ENCODE results near the gene TUG1.

Gene TUG1

DNA sequence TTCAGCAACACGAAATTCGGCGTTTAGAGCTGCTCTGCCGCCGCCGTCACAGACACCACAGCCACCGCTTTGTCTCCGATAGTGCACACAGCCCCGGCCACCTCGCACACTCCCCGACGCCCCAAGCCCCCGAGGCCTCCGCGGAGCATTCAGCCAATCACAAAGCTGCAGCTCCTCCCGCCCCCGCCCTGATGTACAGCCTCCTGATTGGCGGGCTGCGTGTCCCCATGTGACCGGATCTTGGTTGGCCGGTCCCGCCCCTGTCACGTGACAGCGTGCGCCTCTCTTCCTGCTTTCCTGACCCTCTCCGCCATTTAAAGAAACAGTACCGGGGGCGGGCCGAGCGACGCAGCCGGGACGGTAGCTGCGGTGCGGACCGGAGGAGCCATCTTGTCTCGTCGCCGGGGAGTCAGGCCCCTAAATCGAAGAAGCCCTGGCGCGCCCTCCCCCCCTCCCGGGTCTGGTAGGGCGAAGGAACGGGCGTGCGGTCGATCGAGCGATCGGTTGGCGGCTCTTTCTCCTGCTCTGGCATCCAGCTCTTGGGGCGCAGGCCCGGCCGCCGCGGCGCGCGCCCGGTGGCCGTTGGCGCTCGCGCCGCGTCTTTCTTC, at the start of gene TUG1:
Gene TUG1, plus strand, starts transcription at position 342 of the 608 bp plus-strand sequence.
- peak; percentile 99 for DNase-seq (ENCODE audit: low spot score)

DNA sequence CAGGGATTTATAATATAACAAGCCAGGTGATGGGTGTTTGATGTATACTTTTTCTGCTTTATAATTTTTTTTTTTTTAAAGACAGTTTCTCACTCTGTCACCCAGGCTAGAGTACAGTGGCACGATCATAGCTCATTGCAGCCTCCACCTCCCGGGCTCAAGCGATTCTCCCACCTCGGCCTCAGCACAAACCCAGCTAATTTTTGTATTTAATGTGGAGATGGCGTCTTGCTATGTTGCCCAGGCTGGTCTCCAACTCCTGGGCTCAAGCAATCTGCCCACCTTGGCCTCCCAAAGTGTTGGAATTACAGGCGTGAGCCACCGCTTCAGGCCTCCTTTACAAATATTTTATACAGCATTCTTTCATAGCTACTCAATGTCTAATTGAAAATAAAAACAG, 49.1 kb upstream of the TUG1 start:
- no peak for DNase-seq (ENCODE audit: low spot score)

DNA sequence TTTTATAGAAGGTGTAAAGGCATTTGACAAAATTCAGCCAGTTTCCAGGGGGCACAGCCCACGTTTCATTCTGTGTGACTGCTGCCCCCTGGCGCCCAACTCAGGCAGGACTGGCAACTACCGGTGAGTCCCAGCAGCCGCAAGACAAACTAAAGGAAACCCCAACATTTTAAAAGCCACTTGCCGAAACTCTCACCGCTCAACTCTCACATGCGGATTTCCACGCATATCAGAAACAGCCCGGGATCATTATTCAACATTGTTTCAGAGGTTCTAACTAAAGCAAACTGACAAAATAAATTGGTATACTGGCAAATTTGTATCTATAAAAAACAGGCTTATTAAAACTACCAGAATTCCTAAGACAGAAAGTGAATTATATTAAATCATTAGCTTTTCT, 48.7 kb upstream of the TUG1 start:
- DNase-seq (ENCODE audit: low spot score): peak; percentile 71

DNA sequence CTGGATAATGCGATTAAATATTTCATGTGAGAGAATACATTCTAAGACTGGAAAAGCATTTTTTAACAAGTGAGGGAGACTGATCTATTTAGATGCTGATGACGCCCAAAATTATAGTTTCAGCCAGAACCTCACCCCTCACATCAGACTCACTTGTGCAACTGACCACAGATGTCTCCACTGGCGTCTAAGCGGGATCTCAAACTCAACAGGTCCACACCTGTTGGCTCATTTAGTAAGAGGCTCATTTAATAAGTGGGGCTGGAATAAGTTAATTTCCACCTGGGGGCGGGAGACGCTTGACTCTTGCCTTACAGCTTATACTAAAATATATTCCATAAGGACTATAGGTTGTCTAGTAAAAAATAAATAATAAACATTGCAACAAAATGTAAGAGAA, 48.0 kb upstream of the TUG1 start:
- DNase-seq (ENCODE audit: low spot score): no peak

DNA sequence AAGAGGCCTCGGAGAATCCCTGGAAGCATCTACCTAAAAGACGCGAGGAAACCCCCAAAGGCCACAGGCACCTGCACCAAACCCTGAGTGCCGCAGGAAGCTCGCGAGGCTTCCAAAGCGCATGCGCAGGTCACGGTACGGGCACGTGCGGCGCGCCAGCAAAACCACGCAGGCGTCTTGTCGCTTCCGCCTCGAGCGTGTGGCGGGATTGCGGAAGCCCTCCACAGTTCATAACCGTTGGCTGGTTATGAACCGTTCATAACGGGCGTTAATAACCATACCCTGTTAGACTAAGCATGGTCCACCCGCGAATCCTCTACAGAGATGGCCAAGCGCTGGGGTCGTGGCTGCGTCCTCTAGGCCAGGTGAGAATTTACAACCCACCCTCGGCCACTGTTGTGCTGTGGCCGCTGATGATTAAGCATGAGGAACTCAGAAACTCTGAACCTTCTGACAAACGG, 46.9 kb upstream of the TUG1 start:
- peak; percentile 55 for DNase-seq (ENCODE audit: low spot score)

DNA sequence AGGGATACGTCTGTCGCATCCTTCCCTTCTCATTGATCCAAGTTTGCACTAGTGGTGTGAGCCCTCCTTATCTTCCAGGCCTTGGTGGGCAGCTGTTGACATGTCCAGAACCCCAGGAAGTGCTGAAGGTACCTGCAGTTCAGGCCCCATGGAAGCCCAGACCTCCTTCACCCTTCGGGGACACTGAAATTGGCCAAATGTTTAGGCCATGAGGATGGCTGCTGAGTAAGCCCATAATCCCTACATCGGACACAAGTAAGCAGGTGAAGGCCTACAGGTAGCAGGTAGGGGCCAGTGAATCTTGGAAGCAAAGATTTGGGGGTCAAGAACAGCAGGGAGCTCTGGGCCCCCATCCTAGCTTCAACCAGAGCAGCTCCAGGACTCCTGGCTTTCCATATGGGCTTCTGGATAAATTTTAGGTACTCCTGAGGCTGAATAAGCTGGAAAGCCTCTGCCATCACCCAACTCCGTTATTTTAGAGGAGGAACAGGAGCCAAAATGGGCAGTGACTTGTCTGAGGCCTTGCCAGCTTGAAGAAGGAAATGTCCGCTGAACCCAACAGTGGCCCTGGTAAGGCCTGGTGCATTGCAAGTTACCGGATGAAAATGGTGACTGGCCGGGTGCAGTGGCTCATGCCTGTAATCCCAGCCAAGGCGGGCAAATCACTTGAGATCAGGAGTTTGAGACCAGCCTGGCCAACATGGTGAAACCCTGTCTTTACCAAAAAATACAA, 45.7 kb upstream of the TUG1 start:
- no peak for DNase-seq (ENCODE audit: low spot score)

DNA sequence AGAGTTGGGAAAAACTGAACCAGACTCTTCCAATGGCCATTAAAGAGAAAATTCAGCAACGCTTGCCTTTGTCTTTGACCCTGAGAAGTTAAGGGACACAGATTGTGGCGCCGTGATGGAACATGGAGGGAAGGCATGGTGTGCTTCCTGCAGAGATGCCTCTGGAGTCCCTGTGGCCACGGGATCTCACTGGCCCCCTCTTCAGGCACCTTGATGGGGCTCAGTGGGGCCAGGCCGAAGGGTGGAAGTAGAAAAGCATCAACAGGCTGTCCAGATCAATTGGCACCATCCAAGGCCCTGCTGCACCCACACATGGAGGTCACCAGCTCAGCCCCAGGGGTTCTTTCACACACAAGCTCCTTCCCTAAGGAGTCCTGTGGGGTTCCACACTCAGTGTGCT, 43.4 kb upstream of the TUG1 start:
- DNase-seq (ENCODE audit: low spot score): no peak

DNA sequence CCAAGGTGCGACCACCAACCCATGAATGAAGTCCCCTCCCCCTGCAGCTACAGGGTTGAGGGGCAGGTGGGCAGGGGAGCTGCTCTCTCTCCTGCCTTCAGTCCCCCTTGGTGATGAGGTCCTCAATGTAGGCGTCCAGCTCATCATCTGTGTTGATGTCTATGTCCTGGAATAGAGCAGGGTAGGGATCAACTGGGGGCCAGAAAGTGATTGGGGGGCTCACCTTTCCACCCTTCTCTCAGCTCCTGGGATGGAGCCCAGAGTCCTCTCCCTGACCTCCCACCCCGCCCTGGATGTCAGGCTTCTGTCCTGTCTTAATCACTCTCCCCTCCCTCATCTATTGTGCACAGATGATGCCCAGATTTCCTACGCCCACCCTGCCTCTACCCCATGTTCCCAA, 42.4 kb upstream of the TUG1 start:
- DNase-seq (ENCODE audit: low spot score): no peak

DNA sequence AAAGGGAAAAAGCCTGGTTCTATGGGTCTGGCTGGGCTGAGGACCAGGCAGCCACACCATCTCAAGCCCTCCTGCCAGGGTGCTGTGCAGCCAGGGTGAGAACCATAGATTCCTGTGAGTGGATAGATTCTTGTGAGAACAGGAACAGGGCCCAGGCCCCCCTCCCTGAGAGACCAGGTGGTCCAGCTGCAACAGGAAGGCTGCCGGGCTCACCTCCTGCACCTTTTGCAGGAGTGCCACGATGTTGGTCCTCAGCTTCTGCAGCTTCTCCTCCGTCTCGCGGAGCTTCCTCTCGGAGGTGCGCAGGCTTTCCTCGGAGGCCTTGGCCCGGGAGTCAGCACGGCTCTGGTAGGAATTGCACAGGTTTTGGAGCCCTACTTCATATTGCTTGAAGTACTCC, 41.3 kb upstream of the TUG1 start:
- no peak for DNase-seq (ENCODE audit: low spot score)

DNA sequence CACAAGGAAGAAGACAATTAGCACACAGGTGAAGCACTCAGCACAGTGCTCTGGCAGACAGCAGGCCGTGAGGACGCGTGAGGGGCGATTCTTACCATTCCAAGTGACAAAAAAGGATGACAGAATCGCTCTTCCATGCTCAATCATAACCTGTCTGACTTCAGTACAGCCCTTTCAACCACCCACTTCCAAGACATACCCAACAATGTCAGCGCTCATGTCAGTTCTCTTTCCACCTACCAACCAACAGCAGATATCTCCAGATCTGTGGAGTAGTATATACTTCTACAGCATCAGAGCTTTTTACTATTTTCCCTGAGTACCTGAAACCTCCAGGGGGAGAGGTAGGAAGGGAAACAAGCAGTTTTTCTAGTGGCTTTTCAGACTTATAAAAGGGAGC, 40.7 kb upstream of the TUG1 start:
- no peak for DNase-seq (ENCODE audit: low spot score)

DNA sequence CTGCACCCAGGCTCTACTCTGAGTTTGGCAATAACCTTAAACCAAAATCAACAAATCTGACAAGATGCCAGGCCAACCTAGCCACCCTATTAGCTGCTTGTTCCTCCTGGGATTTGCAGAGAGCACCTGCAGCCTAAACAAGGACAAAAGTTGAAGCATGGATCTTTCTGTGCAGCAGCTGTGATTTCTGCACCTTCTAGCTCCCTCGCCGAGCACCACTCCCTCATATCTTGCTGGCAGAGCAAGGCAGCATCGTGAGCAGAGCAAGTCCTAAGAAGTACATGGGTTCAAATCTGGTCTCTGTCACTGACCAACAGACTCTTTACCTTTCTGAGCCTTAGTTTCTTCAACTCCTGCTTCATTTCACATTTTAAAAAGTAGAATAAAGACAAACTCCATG, 38.8 kb upstream of the TUG1 start:
- no peak for DNase-seq (ENCODE audit: low spot score)

DNA sequence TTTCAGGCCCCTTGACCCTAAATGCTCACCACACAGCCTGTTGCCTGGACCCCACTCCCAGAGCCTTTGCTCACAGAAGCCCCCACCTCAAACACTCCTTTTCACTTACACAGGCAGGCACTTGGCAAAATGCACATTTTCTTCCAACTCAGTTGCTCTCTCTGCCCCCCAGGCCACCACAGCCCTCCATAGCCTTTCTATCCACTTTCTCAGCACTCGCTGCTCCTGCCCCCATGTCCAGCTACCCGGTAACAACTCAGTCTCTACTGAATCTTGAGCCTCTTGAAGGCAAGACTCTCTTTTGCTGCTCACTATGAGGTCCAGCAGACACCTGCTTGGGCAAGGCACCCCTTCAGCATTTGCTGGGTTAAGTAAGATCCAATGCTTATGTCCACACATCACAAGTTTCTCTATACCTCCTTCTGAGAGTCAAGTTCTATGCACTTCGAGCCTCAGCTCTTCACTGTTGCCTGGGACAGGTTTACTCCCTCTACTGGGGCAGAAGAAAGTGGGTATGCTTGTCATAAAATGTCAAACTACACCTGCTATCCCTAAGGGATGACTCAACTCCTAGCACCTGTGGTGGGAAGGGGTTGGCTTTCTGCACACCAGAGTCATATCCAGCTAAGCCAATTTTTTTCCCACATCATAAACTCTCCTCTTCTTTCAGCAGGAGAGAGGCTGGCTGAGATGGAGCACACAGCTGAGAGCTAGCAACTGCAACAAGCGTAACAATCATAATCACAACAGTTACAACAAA, 37.3 kb upstream of the TUG1 start:
- DNase-seq (ENCODE audit: low spot score): no peak

DNA sequence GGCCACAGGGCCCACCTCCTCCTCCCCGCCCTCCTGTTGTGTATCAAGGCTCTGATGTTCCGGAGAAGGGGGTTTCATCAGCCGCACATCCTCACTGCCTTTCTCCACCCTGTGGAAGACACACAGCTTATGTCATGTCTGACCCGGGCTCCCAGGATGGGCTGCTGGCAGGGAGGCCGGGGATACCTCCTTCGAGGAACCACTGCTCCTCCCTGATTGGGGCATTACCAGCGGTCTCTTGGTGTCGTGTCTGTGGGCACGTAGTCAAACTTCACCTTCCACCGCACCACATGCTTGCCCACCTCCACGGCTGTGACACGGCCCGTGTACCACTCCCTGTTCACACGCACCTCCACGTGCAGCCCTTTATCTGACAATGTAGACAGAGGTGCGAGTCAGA, 36.4 kb upstream of the TUG1 start:
- no peak for DNase-seq (ENCODE audit: low spot score)

DNA sequence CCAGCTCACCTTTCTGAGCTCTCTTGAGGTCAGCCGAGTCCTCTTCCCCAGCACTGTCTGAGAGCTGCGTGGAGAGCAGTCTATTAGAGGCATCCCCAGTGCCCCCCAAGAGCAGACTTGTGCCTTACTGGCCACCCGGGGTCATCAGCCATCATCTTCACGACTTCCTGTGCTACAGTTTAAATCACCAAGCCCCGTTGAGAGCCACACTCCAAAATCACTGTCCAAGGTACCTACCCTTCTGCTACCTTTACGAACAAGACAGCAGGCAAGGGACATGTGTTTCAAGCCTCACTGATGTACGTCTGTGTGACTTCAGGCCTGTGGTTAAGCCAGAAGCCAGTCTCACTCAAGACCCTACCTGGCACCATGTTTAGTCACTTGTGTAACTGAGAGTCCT, 35.6 kb upstream of the TUG1 start:
- no peak for DNase-seq (ENCODE audit: low spot score)

DNA sequence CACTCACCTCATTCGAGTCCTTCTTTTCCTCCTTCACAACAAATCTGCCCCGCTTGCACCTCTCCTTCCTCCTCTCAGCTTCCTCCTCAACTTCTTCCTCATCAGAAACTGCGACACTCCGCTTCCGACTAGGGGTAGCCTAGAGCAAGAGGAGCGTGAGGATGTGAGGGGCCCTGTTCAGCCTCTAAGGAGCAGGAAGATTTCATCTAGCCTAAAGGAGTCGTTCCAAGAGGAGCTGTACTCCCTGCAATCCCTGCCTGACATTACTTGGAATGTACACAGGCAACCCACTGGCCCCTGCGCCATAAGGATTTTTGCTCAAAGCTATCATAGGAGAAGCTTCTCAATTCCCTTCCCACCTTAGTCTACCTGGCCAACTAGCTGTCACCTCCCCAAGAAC, 35.0 kb upstream of the TUG1 start:
- DNase-seq (ENCODE audit: low spot score): no peak

DNA sequence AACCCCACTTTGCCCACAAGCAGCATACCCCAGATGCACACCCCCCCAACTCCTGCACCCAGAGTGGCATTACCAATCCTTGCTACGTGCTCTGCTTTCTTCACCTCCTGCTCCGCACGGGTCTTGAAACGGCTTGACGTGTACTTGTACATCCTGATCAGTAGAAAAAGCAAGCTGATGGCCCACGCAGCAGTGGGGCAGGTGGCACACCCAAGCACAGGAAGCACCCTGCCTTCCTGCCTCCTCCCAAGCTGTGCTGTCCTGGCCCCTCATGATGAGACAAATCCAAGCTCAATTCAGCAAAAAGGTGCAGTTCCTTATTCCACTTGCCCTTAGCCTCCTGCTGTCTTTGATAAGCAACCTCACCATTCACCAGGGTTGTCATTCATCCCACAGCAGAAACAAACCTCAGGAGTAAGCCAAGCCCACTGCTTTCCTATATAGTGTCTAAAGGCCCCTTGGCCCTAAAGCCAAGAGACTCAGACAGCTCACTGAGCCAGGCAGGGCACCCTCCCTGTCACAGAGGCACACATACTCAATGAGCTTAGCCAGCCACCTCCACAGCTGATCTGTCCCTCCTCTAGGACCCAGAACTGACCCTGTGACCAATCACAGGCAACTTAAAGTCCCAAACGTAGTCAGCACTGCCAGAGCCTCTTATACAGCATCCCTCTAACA, 28.2 kb upstream of the TUG1 start:
- no peak for DNase-seq (ENCODE audit: low spot score)

DNA sequence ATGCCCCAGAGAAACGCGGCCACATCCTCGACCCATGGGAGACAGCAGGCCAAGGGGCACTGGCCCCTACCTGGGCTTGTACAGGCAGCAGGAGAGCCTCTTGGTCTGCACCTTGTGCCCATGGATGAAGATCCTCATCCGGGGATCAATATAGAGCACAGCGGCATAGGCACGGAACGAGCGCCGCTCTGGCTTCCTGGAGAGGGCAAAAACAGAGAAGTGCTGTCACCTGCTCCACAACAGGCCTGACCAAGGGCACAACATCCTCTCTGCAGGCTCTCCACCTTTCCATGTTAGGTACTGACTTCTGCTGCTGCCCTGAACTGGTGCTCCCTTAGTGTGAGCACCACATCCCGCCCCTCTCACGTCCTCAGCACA, 27.7 kb upstream of the TUG1 start:
- DNase-seq (ENCODE audit: low spot score): no peak

DNA sequence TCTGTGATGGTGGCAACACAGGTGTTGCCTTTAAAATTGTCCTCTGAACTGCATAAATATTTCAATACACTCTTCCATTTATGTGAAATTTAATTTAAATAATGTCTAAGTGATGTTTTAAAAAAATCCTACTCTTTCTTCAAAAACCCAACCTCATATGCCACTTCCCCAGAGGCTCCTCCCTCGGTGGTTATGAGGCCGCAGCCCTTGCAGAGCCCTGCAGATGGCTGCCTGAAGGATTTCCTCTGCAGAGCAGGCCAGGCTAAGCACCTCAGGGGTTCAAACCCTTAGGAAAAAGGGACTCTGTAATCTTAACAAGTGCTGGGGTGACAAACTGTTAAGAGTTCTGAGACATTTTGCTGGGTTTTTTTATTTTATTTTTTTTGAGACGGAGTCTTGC, 25.7 kb upstream of the TUG1 start:
- no peak for DNase-seq (ENCODE audit: low spot score)

DNA sequence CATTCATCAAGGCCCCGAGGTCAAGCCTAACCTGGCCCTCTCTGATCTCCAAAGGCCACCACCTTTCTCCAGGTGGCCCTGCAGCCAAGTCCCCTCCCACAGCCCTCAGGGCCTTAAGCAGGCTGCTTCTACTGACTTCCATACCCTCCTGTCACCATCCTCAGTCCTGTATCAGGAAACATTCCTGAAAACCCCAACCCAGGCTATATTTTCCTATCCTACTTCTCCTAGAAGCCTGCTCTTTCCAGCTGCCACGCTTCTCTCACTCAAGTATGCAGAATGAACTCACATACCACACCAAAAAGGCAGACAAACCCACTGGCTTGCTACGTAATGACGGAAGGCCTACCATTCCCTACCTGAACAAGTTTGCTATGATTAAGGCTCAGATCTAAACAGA, 24.1 kb upstream of the TUG1 start:
- no peak for DNase-seq (ENCODE audit: low spot score)

DNA sequence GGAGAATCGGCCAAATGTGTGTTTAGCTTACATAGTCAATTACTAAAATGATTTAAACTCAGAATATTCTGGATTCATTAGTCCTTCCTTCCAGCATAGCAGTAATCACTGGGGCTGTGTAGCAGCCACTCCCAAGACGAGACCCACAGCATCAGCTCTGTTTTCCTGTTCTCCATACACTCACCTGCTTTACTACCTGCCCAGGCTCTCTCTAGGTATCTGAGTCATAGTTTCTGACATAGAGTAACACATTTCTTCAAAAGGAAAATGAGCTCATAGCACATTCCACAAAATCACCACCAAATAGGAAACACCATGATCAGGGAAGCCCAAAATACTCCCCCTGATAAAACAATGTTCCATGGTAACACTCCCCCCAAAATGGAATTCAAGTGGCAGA, 23.4 kb upstream of the TUG1 start:
- DNase-seq (ENCODE audit: low spot score): no peak

DNA sequence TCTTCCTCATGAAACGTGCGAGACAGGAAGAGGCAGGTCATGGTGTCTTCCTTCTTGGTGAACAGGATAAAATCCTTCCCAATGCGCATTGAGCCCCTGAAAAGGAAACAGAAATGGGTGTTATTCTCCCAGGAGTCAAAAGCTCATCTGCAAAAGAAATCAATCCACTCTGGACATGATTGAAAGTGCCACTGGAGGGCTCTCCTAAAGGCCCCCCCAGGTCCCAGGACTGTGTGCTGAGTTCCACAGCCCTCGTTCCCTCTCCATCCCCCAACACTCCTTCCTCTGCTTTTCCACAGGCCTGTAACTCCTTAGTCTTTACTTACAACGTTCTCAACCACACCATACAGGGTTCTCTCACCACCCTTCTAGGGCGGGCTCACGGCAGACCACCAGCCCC, 22.7 kb upstream of the TUG1 start:
- no peak for DNase-seq (ENCODE audit: low spot score)

DNA sequence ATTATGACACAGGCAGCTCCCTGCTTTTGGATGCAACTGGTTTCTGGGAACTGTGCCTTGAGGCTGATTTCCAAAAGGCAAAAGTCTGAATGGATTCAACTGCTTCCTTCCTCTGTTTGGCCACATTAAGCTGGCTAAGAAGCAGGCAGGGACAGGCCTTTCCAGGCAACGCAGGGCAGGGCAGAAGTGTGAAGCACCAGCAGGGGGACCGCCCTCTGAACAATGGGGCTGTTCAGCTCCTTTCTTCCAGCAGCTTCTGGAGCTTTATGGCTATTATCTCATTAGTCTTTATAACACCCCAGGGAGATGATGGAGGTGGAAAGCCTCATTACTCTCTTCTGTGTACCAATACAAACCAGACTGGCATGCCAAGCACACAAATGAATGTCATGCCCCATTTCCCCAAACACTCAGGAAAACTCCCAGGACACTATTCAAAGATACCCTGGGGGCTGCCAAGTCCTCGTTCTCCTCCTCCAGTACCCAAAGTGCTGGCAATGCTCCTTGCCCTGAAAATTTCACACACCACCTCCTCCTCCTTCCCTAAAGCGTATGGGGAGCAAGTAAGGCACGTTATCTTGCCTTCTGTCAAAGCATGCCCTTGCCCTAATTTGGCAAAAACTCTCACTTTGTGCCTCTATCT, 21.8 kb upstream of the TUG1 start:
- DNase-seq (ENCODE audit: low spot score): no peak

Measured in hepatic stellate cell (primary cell).